ENCODE data around the gene FILIP1L.

Gene FILIP1L

DNA sequence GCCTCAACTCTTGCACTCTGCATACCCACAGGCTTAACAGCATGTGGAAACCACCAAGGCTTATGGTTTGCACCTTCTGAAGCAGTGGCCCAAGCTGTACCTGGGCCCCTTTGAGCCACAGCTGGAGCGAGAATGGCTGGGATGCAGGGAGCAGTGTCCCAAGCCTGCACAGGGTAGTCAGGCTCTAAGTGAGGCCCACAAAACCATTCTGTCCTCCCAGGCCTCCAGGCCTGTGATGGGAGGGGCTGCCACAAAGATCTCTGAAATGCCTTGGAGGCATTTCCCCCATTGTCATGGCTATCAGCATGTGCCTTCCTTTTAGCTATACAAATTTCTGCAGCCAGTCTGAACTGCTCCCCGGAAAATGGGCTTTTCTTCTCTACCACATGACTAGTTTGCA lies 309.1 kb downstream of the FILIP1L start:
- no peaks in the 10 kb centered on the region for H3K27me3 ChIP-seq (ENCODE audit: insufficient read depth, low read length, poor library complexity, severe bottlenecking)

DNA sequence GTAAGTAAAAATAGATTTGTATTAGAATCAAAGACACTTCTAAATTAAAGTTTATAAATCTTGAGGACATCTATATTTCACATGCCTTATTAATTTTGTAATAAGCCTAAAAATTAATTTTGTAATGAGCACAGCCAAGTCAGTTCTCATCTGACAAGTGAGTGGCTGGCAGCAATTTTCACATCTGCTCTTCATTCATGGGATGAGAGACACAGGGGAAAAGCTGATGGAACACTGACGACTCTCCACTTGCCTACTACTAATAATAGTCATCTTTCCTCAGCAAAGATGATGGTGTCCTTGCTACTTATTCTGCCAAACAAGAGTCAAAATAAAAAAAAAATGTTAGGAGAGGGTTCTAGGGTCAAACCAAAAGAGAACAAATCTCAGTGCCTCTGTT lies 311.0 kb downstream of the FILIP1L start:
- no peaks in the 10 kb centered on the region for H3K36me3 ChIP-seq (ENCODE audit: insufficient read depth, low read length)
- no peak overlapping the region for H3K9ac ChIP-seq (ENCODE audit: low read depth, low read length, poor library complexity, severe bottlenecking)
- peaks cover 12% of the 10 kb centered on the region; the same call in 1 of the 2 replicates for H3K9me3 ChIP-seq (ENCODE audit: insufficient read depth, low read depth, low read length)
- TF ChIP-seq, protein P1, sequence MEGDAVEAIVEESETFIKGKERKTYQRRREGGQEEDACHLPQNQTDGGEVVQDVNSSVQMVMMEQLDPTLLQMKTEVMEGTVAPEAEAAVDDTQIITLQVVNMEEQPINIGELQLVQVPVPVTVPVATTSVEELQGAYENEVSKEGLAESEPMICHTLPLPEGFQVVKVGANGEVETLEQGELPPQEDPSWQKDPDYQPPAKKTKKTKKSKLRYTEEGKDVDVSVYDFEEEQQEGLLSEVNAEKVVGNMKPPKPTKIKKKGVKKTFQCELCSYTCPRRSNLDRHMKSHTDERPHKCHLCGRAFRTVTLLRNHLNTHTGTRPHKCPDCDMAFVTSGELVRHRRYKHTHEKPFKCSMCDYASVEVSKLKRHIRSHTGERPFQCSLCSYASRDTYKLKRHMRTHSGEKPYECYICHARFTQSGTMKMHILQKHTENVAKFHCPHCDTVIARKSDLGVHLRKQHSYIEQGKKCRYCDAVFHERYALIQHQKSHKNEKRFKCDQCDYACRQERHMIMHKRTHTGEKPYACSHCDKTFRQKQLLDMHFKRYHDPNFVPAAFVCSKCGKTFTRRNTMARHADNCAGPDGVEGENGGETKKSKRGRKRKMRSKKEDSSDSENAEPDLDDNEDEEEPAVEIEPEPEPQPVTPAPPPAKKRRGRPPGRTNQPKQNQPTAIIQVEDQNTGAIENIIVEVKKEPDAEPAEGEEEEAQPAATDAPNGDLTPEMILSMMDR (conservative IDR thresholded peaks at IDR 0.05; ENCODE audit: low read length), result no peak
- no peak for TF ChIP-seq EZH2phosphoT487 (IDR thresholded peaks at IDR 0.05; ENCODE audit: borderline replicate concordance)
- H3K4me3 ChIP-seq (ENCODE audit: low read length, poor library complexity, severe bottlenecking), result no peak overlapping the region
- H3K4me1 ChIP-seq (ENCODE audit: insufficient read depth, low read length, poor library complexity, severe bottlenecking), result no peaks in the 10 kb centered on the region
- no peak overlapping the region for H3K4me2 ChIP-seq (ENCODE audit: low read depth, low read length, poor library complexity, severe bottlenecking)
- no peaks in the 10 kb centered on the region for H3F3A ChIP-seq (ENCODE audit: low read depth)
- no peaks in the 10 kb centered on the region for H3K27me3 ChIP-seq (ENCODE audit: insufficient read depth, low read length, poor library complexity, severe bottlenecking)
- no peaks in the 10 kb centered on the region for H4K20me1 ChIP-seq (ENCODE audit: insufficient read depth, low read length, poor library complexity, severe bottlenecking)
- H2AFZ ChIP-seq (ENCODE audit: low read length), result no peak overlapping the region
- no peaks in the 10 kb centered on the region for H3K79me2 ChIP-seq (ENCODE audit: insufficient read depth, low read length)
- H3K9me2 ChIP-seq (replicated peaks; ENCODE audit: low read depth, low read length), result no peaks in the 10 kb centered on the region

More for the DNA sequence above, 309.1 kb downstream of the FILIP1L start:
- no peak overlapping the region for H3K4me2 ChIP-seq (ENCODE audit: low read depth, low read length, poor library complexity, severe bottlenecking)
- no peaks in the 10 kb centered on the region for H3K4me1 ChIP-seq (ENCODE audit: insufficient read depth, low read length, poor library complexity, severe bottlenecking)
- no peak overlapping the region for H3K4me3 ChIP-seq (ENCODE audit: low read length, poor library complexity, severe bottlenecking)
- H3K9ac ChIP-seq (ENCODE audit: low read depth, low read length, poor library complexity, severe bottlenecking), result no peak overlapping the region
- no peaks in the 10 kb centered on the region for H3F3A ChIP-seq (ENCODE audit: low read depth)
- no peaks in the 10 kb centered on the region for H3K9me2 ChIP-seq (replicated peaks; ENCODE audit: low read depth, low read length)
- H2AFZ ChIP-seq (ENCODE audit: low read length), result no peak overlapping the region
- H4K20me1 ChIP-seq (ENCODE audit: insufficient read depth, low read length, poor library complexity, severe bottlenecking), result no peaks in the 10 kb centered on the region
- no peaks in the 10 kb centered on the region for H3K36me3 ChIP-seq (ENCODE audit: insufficient read depth, low read length)
- TF ChIP-seq EZH2phosphoT487 (IDR thresholded peaks at IDR 0.05; ENCODE audit: borderline replicate concordance), result no peak
- TF ChIP-seq, protein P1 (conservative IDR thresholded peaks at IDR 0.05; ENCODE audit: low read length), result no peak
- no peaks in the 10 kb centered on the region for H3K79me2 ChIP-seq (ENCODE audit: insufficient read depth, low read length)
- H3K9me3 ChIP-seq (ENCODE audit: insufficient read depth, low read depth, low read length), result peaks cover 12% of the 10 kb centered on the region; the same call in 1 of the 2 replicates

DNA sequence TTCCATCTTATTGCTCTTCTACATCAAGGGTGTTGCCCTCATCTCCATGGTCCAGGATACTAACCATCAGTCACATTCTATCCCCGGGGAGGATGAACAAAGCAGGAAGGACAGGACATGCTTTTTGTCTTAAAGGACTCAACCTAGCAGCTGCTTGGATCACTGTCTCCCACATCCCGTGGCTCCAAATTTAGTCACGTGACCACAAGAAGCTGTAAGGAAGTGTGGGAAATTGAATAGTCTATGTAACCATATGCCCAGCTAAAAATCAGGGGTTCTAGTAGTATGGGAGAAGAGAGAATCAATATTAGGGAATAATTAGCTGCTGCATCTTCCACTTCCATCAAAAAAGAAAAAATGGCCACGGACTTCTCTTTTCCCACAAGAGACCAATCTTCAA lies 314.9 kb downstream of the FILIP1L start:
- Histone ChIP-seq H3K9me3 (ENCODE audit: insufficient read depth, low read depth, low read length) (no peaks in the 10 kb centered on the region), H3K9ac (ENCODE audit: low read depth, low read length, poor library complexity, severe bottlenecking) (no peak overlapping the region), H2AFZ (ENCODE audit: low read length) (no peak overlapping the region), H3K4me1 (ENCODE audit: insufficient read depth, low read length, poor library complexity, severe bottlenecking) (no peaks in the 10 kb centered on the region), H3K79me2 (ENCODE audit: insufficient read depth, low read length) (no peaks in the 10 kb centered on the region), H3K4me2 (ENCODE audit: low read depth, low read length, poor library complexity, severe bottlenecking) (no peak overlapping the region), H4K20me1 (ENCODE audit: insufficient read depth, low read length, poor library complexity, severe bottlenecking) (no peaks in the 10 kb centered on the region), H3K9me2 (replicated peaks; ENCODE audit: low read depth, low read length) (no peaks in the 10 kb centered on the region), H3F3A (ENCODE audit: low read depth) (no peaks in the 10 kb centered on the region), H3K36me3 (ENCODE audit: insufficient read depth, low read length) (no peaks in the 10 kb centered on the region), H3K27me3 (ENCODE audit: insufficient read depth, low read length, poor library complexity, severe bottlenecking) (no peaks in the 10 kb centered on the region), H3K4me3 (ENCODE audit: low read length, poor library complexity, severe bottlenecking) (no peak overlapping the region)
- TF ChIP-seq, protein P1 (conservative IDR thresholded peaks at IDR 0.05; ENCODE audit: low read length), result no peak
- no peak for TF ChIP-seq EZH2phosphoT487 (IDR thresholded peaks at IDR 0.05; ENCODE audit: borderline replicate concordance)

Data from Loucy (cell line).